ENCODE measurements around the gene PHACTR1. TPM values are rescaled to one million over a fixed set of nuclear protein-coding genes. Genes with fewer than 3 reads are reported as not detected.
A peak's percentile ranks its signal among the peaks of the same experiment; 100 is the strongest.

The PHACTR1 gene
- total RNA-seq, 1 donor from 2014 or later: 8.5 TPM

GRCh38 chr6:13249817-13250216 is 533.2 kb downstream of the PHACTR1 start:
- no peaks in the 10 kb centered on the region for H3K9me3 ChIP-seq (ENCODE audit: insufficient read depth, low read depth, low read length)
- no peaks in the 10 kb centered on the region for H3K4me1 ChIP-seq (ENCODE audit: insufficient read depth, low read length)
- H3K4me3 Mint-ChIP-seq (ENCODE audit: unreplicated experiment): no peak overlapping the region
- no peak overlapping the region for H3K9ac ChIP-seq (ENCODE audit: low read length)
- no peaks in the 10 kb centered on the region for H3K36me3 ChIP-seq (ENCODE audit: insufficient read depth, low read length)
- H3K79me2 ChIP-seq (ENCODE audit: insufficient read depth, low read length): no peaks in the 10 kb centered on the region
- TF ChIP-seq EZH2 (IDR thresholded peaks at IDR 0.05; ENCODE audit: insufficient read depth, low read length) (no peak), CTCF (IDR thresholded peaks at IDR 0.05; ENCODE audit: insufficient read depth, low read depth, low read length) (no peak)
- peaks cover 10% of the 10 kb centered on the region for H3K4me1 Mint-ChIP-seq (ENCODE audit: low read depth, unreplicated experiment)
- H3K27me3 Mint-ChIP-seq (ENCODE audit: low read depth, unreplicated experiment): no peaks in the 10 kb centered on the region
- no peaks in the 10 kb centered on the region for H3K9me3 Mint-ChIP-seq (ENCODE audit: unreplicated experiment)
- no peak overlapping the region for H3K27ac Mint-ChIP-seq (ENCODE audit: unreplicated experiment)
- H3K27me3 ChIP-seq (ENCODE audit: insufficient read depth, low read length): no peaks in the 10 kb centered on the region
- no peak overlapping the region for H2AFZ ChIP-seq (ENCODE audit: low read depth, low read length)
- no peak overlapping the region for H3K4me2 ChIP-seq (ENCODE audit: low read length)
- no peaks in the 10 kb centered on the region for H4K20me1 ChIP-seq (ENCODE audit: insufficient read depth, low read length)
- FAIRE-seq (no peak), DNase-seq (ENCODE audit: low read depth) (no peak)
- H3K27ac ChIP-seq (ENCODE audit: low read depth, low read length): no peak overlapping the region
- H3K36me3 Mint-ChIP-seq (ENCODE audit: low read depth, unreplicated experiment): peaks cover 4% of the 10 kb centered on the region
- no peak overlapping the region for H3K4me3 ChIP-seq (ENCODE audit: insufficient read depth, low read depth, low read length)

DNA sequence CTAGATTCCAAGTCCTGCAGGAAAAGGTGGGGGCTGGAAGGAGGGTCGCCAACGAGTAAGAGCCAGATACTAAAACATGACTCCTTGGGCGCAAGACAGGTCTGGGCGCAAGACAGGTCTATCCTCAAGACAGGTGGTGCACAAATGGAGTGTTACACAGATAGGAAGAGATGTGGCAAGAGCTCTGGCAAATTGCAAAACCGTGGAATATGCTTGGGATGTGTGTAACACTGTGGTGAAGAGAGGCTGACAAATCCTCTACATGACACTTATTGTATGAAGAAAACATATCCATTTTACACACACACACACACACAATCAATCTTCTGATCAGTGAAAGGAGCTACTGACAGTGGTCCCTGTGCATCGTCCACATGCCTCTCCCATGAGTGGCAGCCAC is 534.1 kb downstream of the PHACTR1 start:
- Histone ChIP-seq H3K4me1 (ENCODE audit: insufficient read depth, low read length) (no peaks in the 10 kb centered on the region), H3K36me3 (ENCODE audit: insufficient read depth, low read length) (no peaks in the 10 kb centered on the region), H3K4me3 (ENCODE audit: insufficient read depth, low read depth, low read length) (no peak overlapping the region), H4K20me1 (ENCODE audit: insufficient read depth, low read length) (no peaks in the 10 kb centered on the region), H3K27ac (ENCODE audit: low read depth, low read length) (no peak overlapping the region), H2AFZ (ENCODE audit: low read depth, low read length) (no peak overlapping the region), H3K9me3 (ENCODE audit: insufficient read depth, low read depth, low read length) (no peaks in the 10 kb centered on the region), H3K4me2 (ENCODE audit: low read length) (no peak overlapping the region), H3K27me3 (ENCODE audit: insufficient read depth, low read length) (no peaks in the 10 kb centered on the region), H3K79me2 (ENCODE audit: insufficient read depth, low read length) (no peaks in the 10 kb centered on the region), H3K9ac (ENCODE audit: low read length) (no peak overlapping the region)
- no peak for FAIRE-seq
- H3K4me1 Mint-ChIP-seq (ENCODE audit: low read depth, unreplicated experiment): peaks cover 10% of the 10 kb centered on the region
- H3K27me3 Mint-ChIP-seq (ENCODE audit: low read depth, unreplicated experiment): no peaks in the 10 kb centered on the region
- H3K4me3 Mint-ChIP-seq (ENCODE audit: unreplicated experiment): no peak overlapping the region
- TF ChIP-seq EZH2 (IDR thresholded peaks at IDR 0.05; ENCODE audit: insufficient read depth, low read length): no peak
- no peak for TF ChIP-seq CTCF (IDR thresholded peaks at IDR 0.05; ENCODE audit: insufficient read depth, low read depth, low read length)
- DNase-seq (ENCODE audit: low read depth): no peak
- H3K27ac Mint-ChIP-seq (ENCODE audit: unreplicated experiment): no peak overlapping the region
- peaks cover 4% of the 10 kb centered on the region for H3K36me3 Mint-ChIP-seq (ENCODE audit: low read depth, unreplicated experiment)
- peaks cover 5% of the 10 kb centered on the region for H3K9me3 Mint-ChIP-seq (ENCODE audit: unreplicated experiment)

DNA sequence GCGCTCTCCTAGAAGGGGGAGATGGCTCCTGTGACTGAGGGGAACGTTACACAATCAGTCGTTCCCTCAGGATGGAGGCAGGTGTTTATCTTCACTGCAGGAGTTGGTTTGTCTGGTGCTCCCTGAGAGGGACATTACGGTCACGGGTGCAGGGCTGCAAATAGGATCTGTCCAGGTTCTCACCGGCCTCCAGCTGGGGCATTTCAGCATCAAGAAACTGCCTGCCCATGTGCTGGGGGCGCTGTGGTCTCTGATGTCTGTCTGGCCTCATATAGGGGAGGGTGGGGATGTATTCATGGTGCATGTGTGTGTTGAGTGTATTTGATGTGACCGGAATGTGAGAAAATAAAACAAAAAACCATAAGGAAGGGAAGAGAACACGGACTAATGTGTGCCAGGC is 534.7 kb downstream of the PHACTR1 start:
- H3K4me3 Mint-ChIP-seq (ENCODE audit: unreplicated experiment): no peak overlapping the region
- Histone ChIP-seq H3K27me3 (ENCODE audit: insufficient read depth, low read length) (no peaks in the 10 kb centered on the region), H4K20me1 (ENCODE audit: insufficient read depth, low read length) (no peaks in the 10 kb centered on the region), H3K36me3 (ENCODE audit: insufficient read depth, low read length) (no peaks in the 10 kb centered on the region), H3K4me2 (ENCODE audit: low read length) (no peak overlapping the region), H2AFZ (ENCODE audit: low read depth, low read length) (no peak overlapping the region), H3K9ac (ENCODE audit: low read length) (no peak overlapping the region), H3K9me3 (ENCODE audit: insufficient read depth, low read depth, low read length) (no peaks in the 10 kb centered on the region), H3K27ac (ENCODE audit: low read depth, low read length) (no peak overlapping the region), H3K4me3 (ENCODE audit: insufficient read depth, low read depth, low read length) (no peak overlapping the region), H3K4me1 (ENCODE audit: insufficient read depth, low read length) (no peaks in the 10 kb centered on the region), H3K79me2 (ENCODE audit: insufficient read depth, low read length) (no peaks in the 10 kb centered on the region)
- H3K36me3 Mint-ChIP-seq (ENCODE audit: low read depth, unreplicated experiment): peaks cover 4% of the 10 kb centered on the region
- FAIRE-seq: no peak
- H3K4me1 Mint-ChIP-seq (ENCODE audit: low read depth, unreplicated experiment): peaks cover 10% of the 10 kb centered on the region
- peaks cover 5% of the 10 kb centered on the region for H3K9me3 Mint-ChIP-seq (ENCODE audit: unreplicated experiment)
- peak overlapping the region; percentile 31 for H3K27ac Mint-ChIP-seq (ENCODE audit: unreplicated experiment)
- no peak for TF ChIP-seq CTCF (IDR thresholded peaks at IDR 0.05; ENCODE audit: insufficient read depth, low read depth, low read length)
- no peak for TF ChIP-seq EZH2 (IDR thresholded peaks at IDR 0.05; ENCODE audit: insufficient read depth, low read length)
- no peaks in the 10 kb centered on the region for H3K27me3 Mint-ChIP-seq (ENCODE audit: low read depth, unreplicated experiment)
- DNase-seq (ENCODE audit: low read depth): no peak

All from astrocyte (in vitro differentiated cells and primary cell).